Activated T-cell treated with anti-CD3 and anti-CD28 coated beads for 48 hours (primary cell): ENCODE data around the gene TIMP2.
"Not testable (repeated sequence)": the region's sequence is repeated elsewhere in the genome, so short reads cannot be mapped to it uniquely, and the experiment has no call there.

ENCODE experiments used
- DNase-seq: peaks from one replicate; pipeline ENCODE4 v3.0.0-alpha.2; 2020; ENCODE audit warnings: low read depth

The TIMP2 gene

DNA sequence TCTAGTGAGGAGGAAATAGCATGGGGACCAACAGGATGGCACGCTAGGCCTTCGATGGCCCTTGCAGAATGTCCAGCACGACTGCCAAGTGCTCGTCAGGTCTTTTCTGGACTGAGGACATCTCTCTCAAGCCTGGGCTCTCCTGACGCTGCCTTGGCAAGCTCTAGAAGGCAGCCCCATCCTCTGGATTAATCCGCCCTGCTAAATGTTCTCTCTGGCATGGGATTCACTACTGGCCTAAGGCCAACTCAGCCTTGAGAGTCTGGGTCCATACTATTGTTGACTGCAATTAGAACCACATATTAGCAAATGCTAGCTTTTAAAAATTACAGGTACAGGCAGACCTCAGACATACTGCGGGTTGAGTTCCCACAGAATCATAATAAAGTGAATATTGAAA lies 19.6 kb downstream of the TIMP2 start:
- no peak for DNase-seq

DNA sequence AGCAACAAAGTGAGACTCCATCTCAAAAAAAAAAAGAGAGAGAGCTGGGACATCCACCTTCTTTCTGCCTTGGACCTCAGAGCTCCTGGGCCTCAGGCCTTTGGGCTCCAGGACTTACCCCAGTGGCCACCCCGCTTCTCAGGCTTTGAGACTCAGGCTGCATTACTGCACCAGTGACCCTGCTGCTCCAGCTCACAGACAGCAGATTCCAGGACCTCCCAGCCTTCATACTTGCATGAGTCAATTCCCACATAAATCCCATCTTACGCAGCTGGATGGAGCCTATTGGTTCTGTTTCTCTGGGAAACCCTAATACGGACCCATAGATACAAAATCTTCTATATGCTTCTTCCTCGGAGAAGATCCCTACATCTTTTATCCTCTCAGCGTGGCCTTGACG lies 20.1 kb downstream of the TIMP2 start:
- no peak for DNase-seq

DNA sequence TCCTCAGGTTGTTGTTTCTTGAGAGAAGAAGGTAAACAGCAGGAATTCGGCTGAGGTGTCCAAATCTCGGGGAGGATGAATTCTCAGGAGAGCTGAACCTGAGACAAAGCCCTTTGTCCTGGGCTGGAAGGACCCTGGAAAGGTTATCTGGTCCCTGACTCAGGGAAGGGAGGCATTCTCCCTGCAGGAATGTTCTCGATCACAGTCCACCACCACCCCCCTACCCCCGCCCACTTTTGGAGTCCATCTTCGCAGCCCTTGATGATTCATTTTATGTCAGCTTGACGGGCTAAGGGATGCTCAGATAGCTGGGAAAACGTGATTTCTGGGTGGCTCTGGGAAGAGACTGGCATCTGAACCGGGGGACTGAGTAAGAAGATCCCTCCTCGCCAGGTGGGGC lies 20.8 kb downstream of the TIMP2 start:
- DNase-seq: no peak

DNA sequence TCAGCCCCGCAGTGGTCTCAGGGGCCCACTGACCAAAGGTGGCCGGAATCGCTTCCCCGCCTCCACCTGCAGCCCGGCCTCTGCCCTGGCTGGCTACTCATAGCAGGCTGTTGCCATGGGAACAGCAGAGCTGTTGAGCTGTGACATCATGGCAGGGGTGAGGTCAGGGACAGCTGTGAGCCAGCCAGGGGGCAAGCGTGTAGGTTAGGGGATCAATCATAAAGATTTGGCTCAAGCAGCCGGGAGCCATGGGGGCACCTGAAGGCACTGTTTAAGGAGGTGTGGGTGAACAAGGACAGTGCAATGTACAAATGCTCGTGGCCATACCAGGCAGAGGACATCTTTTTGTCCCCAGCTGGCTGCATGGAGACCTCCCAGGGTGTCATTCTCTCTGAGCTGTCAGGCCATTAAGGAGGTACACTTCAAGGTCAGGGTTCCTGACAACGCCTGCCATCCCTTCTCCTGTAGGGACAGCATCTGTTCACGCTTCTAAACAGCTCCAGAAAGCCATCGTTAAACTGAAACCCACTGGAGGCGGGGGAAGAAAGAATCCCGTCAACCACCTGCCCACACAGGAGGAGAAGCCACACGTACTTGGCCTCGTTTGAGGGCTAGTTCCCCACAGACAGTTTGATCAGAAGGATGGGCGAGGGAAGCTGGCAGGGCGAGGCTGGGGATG lies 21.9 kb downstream of the TIMP2 start, which contains the start of gene CEP295NL:
Gene CEP295NL, minus strand, starts transcription at position 101 of the 679 bp plus-strand sequence. CDS start 1,373 bp downstream, outside the sequence.
- no peak for DNase-seq

DNA sequence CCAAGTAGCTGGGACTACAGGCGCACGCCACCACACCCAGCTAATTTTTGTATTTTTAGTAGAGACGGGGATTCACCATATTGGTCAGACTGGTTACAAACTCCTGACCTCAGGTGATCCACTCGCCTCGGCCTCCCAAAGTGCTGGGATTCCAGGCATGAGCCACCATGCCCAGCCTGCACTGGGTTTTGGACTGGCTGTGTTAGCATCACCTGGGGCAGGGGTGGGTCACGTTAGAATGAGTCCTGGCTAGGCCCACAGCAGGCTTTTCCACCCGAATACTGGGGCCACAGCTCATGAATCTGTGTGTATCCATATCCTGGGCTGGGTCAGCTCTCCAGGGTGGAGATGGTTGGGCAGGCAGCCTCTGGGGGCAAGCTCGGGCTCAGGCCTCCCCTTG lies 23.0 kb downstream of the TIMP2 start:
- DNase-seq: not testable (repeated sequence)

DNA sequence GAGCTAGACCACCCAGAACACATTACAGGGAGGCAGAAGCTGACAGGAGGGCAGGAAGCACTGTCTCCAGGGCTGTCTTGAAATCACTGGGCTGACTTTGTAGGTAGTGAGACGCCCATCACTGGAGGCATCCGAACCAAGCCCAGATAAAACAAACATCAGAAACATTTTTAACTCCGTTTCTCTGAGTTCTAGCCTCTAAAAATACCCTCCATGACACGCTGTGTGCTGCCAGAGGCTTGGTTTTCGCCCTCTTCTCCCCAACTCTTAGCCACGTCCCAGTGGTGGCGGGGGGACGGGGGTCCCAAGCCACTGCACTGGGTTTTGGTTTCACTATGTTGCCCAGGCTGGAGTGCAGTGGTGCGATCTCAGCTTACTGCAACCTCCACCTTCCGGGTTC lies 23.4 kb downstream of the TIMP2 start:
- DNase-seq: no peak

DNA sequence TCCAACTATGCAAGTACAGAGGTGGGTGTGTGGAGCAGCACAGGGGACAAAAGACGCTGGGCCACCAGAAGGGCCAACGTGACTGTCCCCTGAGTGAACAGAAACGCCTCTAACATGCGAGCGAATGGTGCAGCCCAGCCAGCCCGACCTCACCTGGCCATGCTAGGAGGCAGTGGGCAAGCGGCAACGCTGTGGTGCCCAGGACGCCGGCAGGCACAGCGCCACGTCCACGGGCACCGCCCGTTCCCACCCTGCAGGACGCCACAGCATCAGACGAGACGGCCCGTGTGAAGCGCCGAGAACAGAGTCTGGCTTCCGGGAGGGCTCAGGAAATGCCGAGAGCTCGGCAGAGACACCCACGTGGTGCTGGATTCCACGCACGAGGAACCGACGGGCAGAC lies 24.4 kb downstream of the TIMP2 start:
- DNase-seq: no peak

DNA sequence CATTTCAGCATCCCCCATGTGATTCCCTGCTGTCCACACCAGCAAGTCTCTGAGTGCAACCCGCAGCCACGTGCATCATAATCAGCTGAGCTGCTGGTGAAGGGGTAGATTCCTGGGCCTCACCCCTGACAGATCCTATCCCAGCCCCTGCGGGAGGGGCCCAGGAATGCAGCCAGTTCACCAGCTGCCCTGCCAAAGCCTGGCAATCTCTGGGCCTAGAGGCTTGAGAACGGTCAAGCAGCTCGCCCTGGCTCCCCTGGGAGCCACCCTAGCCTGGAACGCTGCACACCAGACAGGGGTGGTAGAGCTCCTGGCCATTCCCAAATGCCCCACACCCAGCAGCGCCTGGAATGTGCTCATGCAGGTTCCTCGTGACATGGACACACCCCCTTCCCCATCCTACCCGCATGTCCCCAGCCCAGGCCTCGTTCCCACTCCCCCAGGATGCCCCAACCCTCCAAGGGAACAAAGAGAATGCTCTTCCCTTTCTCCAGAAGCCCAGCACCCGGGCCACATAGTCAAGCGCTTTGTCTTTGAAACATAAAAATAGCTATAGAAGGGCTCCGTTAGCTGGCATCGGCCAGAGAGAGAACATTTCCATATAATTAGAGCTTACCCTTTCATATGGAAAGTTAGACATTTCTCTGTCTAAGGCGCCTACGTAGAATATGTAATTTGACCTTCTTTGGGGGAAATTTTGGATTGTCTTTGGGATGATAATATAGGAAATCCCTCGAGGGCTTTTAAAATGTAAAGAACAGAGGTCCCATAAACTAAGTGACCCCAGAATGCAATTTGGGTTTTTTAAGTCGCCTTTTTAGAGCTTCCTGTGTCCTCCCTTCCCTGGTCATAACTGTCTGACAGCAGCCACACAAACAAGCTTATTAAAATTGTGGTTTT lies 25.6 kb downstream of the TIMP2 start:
- DNase-seq: no peak

DNA sequence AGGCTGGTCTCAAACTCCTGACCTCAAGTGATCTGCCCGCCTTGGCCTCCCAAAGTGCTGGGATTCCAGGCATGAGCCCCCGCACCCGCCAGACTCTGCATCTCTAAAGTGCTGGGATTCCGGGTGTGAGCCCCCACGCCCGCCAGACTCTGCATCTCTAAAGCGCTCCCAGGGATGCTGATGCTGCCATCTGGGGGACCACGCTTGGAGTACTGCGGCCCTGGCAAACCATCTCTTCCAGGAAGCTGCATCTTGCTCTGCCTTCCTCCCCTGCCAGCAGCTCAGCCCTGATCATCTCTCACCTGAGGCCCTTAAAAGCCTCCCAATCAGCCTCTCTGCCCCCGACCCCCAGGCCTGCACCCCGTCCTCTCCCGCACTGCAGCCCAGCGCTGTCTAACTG lies 26.2 kb downstream of the TIMP2 start:
- no peak for DNase-seq

DNA sequence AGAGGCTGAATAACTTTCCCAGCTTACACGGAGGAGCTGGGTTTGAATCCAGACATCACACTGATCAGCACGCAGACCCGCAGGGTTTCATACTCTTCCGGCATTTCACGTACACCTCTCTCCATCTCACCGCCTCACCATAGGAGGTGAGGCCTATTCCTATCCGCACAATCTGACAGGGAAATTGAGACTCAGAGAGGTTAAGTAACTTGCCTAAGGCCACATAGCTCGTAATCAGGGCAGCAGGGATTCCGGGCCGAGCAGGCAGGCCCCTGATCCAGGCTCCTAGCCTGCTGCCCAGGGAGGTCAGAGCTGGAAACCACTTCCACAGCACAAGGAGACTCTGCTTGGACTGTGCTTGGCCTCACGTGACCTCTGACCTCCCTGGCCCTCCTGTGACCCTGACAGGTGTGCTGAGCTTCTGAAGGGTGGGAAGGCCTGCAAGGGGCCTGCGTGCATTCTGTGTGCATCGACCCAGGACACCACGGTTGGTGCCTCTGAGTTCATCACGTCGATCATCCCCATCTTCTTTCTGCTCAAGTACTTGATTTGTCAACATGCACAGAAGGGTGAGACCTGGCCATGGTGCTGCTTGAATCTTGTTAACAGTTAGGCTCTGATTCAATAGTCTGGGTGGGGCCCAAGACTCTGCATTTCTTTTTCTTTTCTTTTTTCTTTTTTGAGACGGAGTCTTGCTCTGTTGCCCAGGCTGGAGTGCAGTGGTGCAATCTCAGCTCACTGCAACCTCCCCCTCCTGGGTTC lies 26.9 kb downstream of the TIMP2 start:
- no peak for DNase-seq

DNA sequence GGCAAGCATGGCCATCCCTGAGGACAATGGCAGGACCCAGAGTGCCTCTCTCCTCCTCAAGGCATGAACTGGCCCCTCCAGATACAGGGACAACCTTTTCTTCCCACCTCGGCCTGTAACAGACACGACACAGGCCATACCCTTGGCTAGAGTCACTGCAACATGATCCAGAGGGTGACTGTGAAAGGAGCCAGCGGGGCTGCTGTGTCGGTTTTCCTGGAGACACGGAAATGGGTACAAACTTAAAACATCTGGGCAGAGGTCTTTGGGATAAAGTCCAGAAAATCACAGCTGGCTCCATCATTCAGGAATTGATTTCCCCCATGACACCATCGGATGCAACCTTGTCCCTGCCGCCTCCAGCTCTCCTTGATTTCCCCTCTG lies 27.5 kb downstream of the TIMP2 start:
- DNase-seq: no peak

DNA sequence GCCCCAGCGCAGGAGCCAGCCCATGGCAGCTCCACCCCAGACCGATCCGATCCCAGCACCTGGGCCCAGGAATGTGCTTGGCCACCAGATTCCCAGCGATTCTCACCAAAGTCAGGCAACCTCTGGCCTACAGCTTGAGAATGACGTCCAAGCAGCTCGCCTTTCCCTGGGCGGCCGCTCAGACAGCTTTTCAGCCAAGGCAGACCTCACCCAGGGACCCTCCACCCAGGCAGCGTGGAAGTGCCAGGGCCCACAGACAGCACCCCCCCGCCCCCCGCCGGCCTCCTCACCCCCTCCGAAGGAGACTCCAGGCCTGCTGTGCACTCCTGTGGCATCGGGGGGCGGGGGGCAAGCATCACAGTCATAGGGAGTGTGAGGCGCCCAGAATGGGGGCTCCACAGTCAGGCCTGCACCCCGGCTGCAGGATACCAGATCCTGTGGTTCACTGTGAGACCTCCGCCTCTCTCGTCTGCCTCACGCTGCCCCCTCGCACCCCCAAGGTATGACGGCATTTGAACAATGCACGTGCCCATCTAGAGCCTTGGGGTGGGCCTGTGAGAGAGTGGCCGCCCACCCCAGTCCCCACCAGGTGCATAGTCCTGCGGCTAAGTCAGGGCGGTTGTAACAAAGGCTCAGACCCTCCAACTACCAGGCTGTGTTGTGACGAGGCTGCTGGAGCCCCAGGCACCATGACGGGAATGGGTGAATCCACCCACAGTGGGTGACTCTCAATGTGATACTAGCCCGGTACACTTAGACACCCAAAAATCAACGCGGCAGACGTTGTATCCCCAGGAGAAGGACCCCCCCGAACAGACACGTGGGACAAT lies 28.1 kb downstream of the TIMP2 start:
- DNase-seq: no peak

DNA sequence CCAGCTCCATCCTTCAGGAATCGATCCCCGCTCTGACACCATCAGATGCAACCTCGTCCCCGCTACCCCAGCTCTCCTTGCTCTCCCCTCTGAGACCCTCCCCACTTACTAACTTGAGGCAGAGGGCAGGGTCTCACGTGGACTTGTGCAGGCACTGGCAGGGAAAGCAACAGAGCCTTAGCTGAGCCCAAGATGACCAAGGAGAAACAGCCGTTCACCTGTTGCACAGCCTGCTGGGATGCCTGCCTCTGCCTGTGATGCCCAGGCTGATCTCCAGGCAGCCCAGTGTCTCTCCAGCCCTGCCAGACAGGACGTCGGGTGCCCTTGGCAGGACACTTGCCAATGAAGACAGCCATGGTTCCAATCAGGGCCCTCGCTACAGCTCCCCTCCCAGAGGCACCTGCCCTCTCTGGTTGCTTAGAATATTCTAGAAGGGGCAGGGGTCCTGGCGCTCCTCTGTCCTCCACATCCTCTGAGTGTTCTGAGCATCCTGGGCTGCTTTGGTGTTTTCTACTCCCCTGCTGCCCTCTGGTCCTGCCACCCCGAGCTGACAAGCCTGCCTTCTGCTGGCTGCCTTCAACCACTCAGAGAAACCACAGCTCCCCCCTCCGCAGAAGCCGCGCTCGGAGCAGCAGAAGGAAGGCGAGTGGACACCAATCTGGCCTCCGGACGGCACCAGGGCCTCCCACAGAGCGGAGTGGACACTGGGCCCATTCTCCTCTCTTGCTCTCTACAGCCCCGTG lies 28.9 kb downstream of the TIMP2 start:
- DNase-seq: no peak

DNA sequence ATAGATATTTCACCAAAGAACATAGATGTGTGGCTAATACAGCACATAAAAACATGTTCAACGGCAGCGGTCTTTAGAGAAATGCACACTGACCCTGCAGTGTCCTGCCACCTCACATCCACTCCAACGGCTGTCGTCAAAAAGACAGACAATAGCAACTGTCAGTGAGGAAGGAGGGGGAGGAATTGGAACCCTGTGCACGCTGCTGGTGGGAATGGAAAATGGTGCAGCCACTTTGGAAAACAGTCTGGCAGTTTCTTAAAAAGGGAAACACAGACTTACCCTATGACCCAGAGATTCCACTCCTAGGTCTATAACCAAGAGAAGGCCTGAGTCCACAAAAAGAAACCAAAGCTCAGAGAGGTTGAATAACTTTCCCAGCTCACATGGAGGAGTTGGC lies 29.9 kb downstream of the TIMP2 start:
- DNase-seq: no peak

DNA sequence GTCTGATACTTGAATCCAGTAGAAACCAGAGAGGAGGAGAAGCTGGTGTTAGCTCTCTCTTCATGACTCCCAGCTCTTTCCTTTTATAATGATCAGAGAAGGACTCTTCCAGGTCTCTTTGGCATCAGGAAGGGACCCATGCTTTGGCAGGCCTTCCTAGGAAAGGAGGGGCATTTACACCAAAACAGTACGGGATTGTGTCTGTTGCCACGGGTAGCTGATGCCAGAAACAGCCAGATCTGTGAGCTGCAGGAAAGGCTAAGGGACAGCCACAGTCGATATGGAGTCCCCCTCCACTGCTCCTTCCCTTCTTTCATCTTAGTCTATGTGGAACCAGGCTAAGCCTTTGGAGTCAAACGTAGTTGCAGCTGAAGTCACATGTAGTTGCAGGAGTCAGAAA lies 31.5 kb downstream of the TIMP2 start:
- DNase-seq: no peak

DNA sequence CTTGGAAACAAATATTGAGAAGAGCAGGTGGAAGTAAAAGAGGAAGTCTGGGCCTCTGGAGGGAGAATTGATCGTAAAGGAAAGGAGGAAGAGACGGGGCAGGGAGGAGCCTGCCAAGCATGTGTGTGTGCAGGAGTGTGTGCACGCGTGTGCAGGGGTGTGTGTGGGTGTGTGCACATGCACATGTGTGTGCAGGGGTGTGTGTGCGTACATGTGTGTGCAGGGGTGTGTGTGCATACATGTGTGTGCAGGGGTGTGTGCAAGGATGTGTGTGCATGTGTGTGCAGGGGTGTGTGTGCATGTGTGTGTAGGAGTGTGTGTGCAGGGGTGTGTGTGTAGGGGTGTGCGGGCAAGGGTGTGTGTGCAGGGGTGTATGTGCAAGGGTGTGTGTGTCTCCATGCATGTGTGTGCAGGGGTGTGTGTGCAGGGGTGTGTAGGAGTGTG lies 32.2 kb downstream of the TIMP2 start:
- DNase-seq: no peak

DNA sequence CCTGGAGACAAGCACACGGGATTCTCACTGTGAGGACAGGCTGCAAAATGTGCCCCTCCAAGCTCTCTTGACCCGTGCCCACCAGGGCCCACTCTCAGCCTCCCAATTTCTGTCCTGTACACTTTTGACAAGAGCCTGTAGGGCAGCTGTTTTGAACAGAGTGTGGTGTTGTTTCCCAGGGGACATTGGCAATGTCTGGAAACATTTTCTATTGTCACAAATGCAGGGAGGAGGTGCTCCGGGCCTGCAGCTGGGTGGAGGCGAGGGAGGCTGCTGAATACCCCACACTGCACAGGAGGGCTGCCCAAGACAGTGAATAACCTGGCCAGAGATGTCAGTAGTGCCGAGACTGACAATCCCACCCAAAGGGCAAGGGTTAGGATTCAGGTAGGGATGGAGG lies 32.7 kb downstream of the TIMP2 start:
- no peak for DNase-seq

DNA sequence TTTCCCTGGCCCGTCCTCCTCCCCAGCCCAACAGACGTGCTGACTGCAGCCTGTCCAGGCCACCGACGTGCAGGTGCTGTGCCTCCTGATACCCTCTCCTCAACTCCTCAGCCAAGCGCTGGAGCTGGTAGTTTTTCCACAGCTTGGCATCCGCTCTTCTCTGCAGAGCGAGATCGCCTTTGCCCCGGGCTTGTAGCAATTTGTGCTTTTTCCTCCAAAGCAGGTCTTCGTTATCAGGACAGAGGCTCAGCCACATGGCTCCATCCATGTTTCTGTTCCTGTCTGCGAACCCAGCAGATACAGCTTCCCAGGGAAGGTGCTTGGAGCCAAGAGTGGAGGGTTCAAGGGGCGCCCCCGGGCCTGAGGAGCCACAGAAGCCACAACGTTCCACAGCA lies 33.1 kb downstream of the TIMP2 start:
- no peak for DNase-seq

DNA sequence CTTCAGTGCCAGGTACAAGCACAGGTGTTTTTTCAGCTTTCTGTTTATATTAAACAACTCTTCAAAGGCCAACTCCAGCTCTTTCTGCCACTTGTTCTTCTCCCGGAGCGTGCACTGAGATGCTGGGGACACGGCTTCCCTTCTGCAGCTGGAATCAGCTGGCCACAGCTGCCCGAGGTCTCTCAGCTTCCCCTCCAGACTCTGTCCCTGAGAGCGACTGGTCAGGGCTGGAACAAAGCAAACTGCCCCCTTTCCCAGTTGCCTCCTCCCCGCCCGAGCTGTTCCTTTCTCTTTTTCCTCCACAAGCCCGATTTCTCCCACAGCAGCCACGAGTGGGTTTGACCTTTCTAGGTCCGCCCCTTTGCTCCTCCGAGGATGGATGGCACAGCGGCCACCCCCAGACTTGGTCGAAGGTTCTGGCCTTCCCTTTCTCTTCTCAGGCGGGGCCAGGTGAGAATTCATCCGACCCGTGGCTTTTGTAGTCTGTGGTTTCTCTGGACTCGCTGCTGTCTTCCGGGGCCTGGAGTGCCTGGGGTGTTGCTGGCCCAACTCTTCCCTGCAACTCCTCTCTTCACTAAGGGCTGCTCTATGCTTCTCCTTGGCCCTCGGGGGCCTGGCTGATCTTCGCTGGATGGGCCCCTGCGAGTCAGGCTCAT lies 33.7 kb downstream of the TIMP2 start:
- DNase-seq: no peak

DNA sequence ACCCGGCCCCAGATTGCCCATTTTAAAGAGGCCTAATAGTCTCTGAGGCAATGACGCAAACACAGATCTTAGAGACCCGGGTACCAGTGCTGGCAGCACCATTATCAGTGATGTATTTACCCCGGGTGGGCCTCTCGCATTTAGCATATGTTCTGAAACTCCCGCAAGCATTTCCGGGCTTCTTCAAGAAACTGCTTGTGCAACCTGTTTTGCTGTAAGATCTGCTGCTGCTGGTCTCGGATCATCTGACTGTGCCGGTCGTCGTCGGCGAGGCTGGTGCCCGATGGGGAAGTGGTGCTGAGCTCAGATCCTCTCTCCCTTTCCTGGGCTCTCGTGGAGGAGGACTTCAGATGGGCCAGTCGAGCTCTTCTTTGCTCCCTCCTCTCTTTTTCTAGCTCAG lies 34.7 kb downstream of the TIMP2 start:
- peak; percentile 21 for DNase-seq

DNA sequence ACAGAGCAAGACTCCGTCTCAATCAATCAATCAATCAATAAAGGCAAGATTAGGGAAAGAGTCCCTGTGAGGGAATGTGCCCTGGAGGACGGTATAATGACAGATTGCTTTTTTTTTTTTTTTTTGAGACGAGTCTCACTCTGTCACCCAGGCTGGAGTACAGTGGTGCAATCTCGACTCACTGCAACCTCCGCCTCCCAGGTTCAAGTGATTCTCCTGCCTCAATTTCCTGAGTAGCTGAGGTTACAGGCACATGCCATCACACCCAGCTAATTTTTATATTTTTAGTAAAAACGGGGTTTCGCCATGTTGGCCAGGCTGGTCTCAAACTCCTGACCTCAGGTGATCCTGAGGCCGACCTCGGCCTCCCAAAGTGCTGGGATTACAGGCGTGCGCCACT lies 35.1 kb downstream of the TIMP2 start:
- not testable (repeated sequence) for DNase-seq
